ENCODE measurements around the gene HYAL1.

- TF ChIP-seq ZNF274 (IDR thresholded peaks at IDR 0.05; ENCODE audit: low read depth, low read length) (no peak), SUZ12 (IDR thresholded peaks at IDR 0.05; ENCODE audit: extremely low read depth, insufficient read depth, insufficient read length) (no peak), YY1 (IDR thresholded peaks at IDR 0.05; ENCODE audit: insufficient read depth, insufficient read length) (no peak)
Observed at GRCh38 chr3:50279255-50280016, 23.9 kb downstream of the HYAL1 start.

All from NT2/D1 (cell line).